Mammary epithelial cell (primary cell): Measurements from ENCODE around the gene MZT2B.
"Not testable (repeated sequence)": the region's sequence is repeated elsewhere in the genome, so short reads cannot be mapped to it uniquely, and the experiment has no call there.

Experiments used
- EZH2 ChIP-seq: IDR thresholded peaks from 2 replicates; pipeline ENCODE4 v1.6.1; 2012; ENCODE audit warnings: low read length, inconsistent platforms, borderline replicate concordance
- TF ChIP-seq, protein P1 (sequence below), 2 donors: IDR thresholded peaks in 1 of 2; conservative IDR thresholded peaks in 1 of 2; 2 replicates each; pipeline ENCODE4 v1.5.1; 2011 to 2012; ENCODE audit warnings: inconsistent platforms in 2 of 2, low read length in 2 of 2, mild to moderate bottlenecking in 2 of 2, control low read depth in 1 of 2, low read depth in 1 of 2; ENCODE audit not compliant: insufficient read depth in 1 of 2; ENCODE audit errors: extremely low read depth in 1 of 2

DNA sequence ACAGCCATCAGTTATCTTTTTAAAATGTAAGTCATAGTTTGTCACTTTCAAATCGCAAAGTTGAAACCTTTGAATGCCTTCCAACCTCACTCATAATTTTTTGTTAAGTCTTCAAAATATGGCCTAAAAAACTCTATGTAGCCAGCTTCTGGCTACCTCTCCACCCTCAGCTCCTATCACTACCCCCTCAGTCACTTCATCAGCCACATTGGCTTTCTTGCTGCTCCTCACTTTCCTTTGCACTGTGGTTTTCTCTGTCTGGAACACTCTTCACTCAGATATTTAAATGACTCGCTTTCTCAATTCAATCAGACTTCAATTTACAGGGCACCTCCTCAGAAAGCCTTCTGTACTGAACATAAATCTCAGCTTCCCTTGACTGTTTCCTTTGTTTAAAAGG is 51.0 kb downstream of the MZT2B start:
- TF ChIP-seq, protein P1, sequence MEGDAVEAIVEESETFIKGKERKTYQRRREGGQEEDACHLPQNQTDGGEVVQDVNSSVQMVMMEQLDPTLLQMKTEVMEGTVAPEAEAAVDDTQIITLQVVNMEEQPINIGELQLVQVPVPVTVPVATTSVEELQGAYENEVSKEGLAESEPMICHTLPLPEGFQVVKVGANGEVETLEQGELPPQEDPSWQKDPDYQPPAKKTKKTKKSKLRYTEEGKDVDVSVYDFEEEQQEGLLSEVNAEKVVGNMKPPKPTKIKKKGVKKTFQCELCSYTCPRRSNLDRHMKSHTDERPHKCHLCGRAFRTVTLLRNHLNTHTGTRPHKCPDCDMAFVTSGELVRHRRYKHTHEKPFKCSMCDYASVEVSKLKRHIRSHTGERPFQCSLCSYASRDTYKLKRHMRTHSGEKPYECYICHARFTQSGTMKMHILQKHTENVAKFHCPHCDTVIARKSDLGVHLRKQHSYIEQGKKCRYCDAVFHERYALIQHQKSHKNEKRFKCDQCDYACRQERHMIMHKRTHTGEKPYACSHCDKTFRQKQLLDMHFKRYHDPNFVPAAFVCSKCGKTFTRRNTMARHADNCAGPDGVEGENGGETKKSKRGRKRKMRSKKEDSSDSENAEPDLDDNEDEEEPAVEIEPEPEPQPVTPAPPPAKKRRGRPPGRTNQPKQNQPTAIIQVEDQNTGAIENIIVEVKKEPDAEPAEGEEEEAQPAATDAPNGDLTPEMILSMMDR (conservative IDR thresholded peaks at IDR 0.05 in 1 of 2, IDR thresholded peaks at IDR 0.05 in 1 of 2; ENCODE audit: extremely low read depth in 1 of 2, insufficient read depth in 1 of 2, low read depth in 1 of 2, low read length in 2 of 2): not testable (repeated sequence)
- TF ChIP-seq EZH2: not testable (repeated sequence)
